Loucy (cell line): ENCODE measurements around the gene C10orf71.

Experiments used
- H2AFZ ChIP-seq: fragments of 200-600 bp; sonication (generic); 2 replicates; pipeline ENCODE4 v1.6.0; 2016; ENCODE audit warnings: antibody characterized with exemption, mild to moderate bottlenecking, low read length, moderate library complexity
- H3F3A ChIP-seq: fragments of 200-600 bp; 2 replicates; pipeline ENCODE4 v1.6.0; 2016; ENCODE audit warnings: antibody characterized with exemption, low read depth, mild to moderate bottlenecking
- H3K27me3 ChIP-seq: fragments of 200-600 bp; sonication (generic); 2 replicates; pipeline ENCODE4 v1.6.1; 2014; ENCODE audit warnings: low read length, mild to moderate bottlenecking; ENCODE audit not compliant: insufficient read depth, poor library complexity, severe bottlenecking
- H3K36me3 ChIP-seq: fragments of 200-600 bp; sonication (generic); 2 replicates; pipeline ENCODE4 v1.6.1; 2016; ENCODE audit warnings: low read length; ENCODE audit not compliant: insufficient read depth
- H3K4me1 ChIP-seq: fragments of 200-600 bp; sonication (generic); 2 replicates; pipeline ENCODE4 v1.5.1; 2014; ENCODE audit warnings: low read length, mild to moderate bottlenecking; ENCODE audit not compliant: insufficient read depth, poor library complexity, severe bottlenecking
- H3K4me2 ChIP-seq: fragments of 200-600 bp; sonication (generic); 2 replicates; pipeline ENCODE4 v1.6.0; 2014; ENCODE audit warnings: antibody characterized with exemption, low read length, low read depth, mild to moderate bottlenecking; ENCODE audit not compliant: poor library complexity, severe bottlenecking
- H3K4me3 ChIP-seq: fragments of 200-600 bp; sonication (generic); 2 replicates; pipeline ENCODE4 v1.5.1; 2014; ENCODE audit warnings: low read length, mild to moderate bottlenecking, mixed read lengths; ENCODE audit not compliant: poor library complexity, severe bottlenecking
- H3K79me2 ChIP-seq: fragments of 200-600 bp; sonication (generic); 2 replicates; pipeline ENCODE4 v1.6.1; 2014; ENCODE audit warnings: low read length; ENCODE audit not compliant: insufficient read depth
- H3K9ac ChIP-seq: fragments of 200-600 bp; sonication (generic); 2 replicates; pipeline ENCODE4 v1.6.0; 2014; ENCODE audit warnings: mild to moderate bottlenecking, low read depth, low read length, moderate library complexity; ENCODE audit not compliant: poor library complexity, severe bottlenecking
- H3K9me2 ChIP-seq: fragments of 200-600 bp; sonication (generic); replicated peaks from 2 replicates; pipeline ENCODE4 v1.6.1; 2016; ENCODE audit warnings: low read depth, low read length, mixed read lengths
- H3K9me3 ChIP-seq: fragments of 200-600 bp; sonication (generic); 2 replicates; pipeline ENCODE4 v1.6.1; 2014; ENCODE audit warnings: mild to moderate bottlenecking, antibody characterized with exemption, low read length, low read depth; ENCODE audit not compliant: insufficient read depth
- H4K20me1 ChIP-seq: fragments of 200-600 bp; sonication (generic); 2 replicates; pipeline ENCODE4 v1.6.0; 2014; ENCODE audit warnings: antibody characterized with exemption, low read length, mild to moderate bottlenecking; ENCODE audit not compliant: insufficient read depth, poor library complexity, severe bottlenecking
- EZH2phosphoT487 ChIP-seq: fragments of 200-600 bp; IDR thresholded peaks from 2 replicates; pipeline ENCODE4 v1.6.1; 2018; ENCODE audit warnings: antibody characterized with exemption, mild to moderate bottlenecking, moderate library complexity, borderline replicate concordance
- TF ChIP-seq, protein P1 (sequence below): fragments of 200-600 bp; sonication (generic); conservative IDR thresholded peaks from 2 replicates; pipeline ENCODE4 v1.5.1; 2014; ENCODE audit warnings: mild to moderate bottlenecking, antibody characterized with exemption, low read length

Gene C10orf71

DNA sequence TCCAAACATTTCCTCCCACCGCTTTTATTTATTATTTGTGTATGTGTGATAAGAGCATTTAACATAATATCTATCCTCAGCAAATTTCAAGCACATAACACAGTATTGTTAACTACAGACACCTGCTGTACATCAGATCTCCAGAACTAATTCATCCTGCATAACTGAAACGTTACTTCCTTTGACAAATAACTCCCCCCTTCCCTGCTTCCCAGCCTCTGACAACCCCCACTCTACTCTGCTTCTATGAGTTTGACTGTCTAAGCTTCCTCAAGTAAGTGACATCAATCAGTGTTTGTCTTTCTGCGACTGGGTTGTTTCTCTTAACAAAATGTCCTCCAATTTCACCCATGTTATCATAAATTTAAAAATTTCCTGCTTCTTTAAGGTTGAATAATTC lies 22.1 kb downstream of the C10orf71 start:
- Histone ChIP-seq H3K9me2 (no peaks in the 10 kb centered on the region), H3K4me3 (no peak overlapping the region), H3K9ac (no peak overlapping the region), H3K9me3 (no peaks in the 10 kb centered on the region), H3F3A (no peaks in the 10 kb centered on the region; the same call in 1 of the 2 replicates), H3K27me3 (no peaks in the 10 kb centered on the region), H3K36me3 (no peaks in the 10 kb centered on the region), H3K79me2 (no peaks in the 10 kb centered on the region), H3K4me2 (no peak overlapping the region), H2AFZ (no peak overlapping the region), H4K20me1 (no peaks in the 10 kb centered on the region), H3K4me1 (peaks cover 38% of the 10 kb centered on the region)
- TF ChIP-seq, protein P1, sequence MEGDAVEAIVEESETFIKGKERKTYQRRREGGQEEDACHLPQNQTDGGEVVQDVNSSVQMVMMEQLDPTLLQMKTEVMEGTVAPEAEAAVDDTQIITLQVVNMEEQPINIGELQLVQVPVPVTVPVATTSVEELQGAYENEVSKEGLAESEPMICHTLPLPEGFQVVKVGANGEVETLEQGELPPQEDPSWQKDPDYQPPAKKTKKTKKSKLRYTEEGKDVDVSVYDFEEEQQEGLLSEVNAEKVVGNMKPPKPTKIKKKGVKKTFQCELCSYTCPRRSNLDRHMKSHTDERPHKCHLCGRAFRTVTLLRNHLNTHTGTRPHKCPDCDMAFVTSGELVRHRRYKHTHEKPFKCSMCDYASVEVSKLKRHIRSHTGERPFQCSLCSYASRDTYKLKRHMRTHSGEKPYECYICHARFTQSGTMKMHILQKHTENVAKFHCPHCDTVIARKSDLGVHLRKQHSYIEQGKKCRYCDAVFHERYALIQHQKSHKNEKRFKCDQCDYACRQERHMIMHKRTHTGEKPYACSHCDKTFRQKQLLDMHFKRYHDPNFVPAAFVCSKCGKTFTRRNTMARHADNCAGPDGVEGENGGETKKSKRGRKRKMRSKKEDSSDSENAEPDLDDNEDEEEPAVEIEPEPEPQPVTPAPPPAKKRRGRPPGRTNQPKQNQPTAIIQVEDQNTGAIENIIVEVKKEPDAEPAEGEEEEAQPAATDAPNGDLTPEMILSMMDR: no peak
- no peak for TF ChIP-seq EZH2phosphoT487

GRCh38 chr10:49322371-49323170 lies 23.6 kb downstream of the C10orf71 start:
- TF ChIP-seq EZH2phosphoT487: no peak
- TF ChIP-seq, protein P1: no peak
- H3K27me3 ChIP-seq: no peaks in the 10 kb centered on the region
- no peak overlapping the region for H3K4me2 ChIP-seq
- no peaks in the 10 kb centered on the region for H4K20me1 ChIP-seq
- no peaks in the 10 kb centered on the region for H3K79me2 ChIP-seq
- no peak overlapping the region for H2AFZ ChIP-seq
- peaks cover 36% of the 10 kb centered on the region for H3K4me1 ChIP-seq
- no peaks in the 10 kb centered on the region for H3K9me3 ChIP-seq
- no peak overlapping the region for H3K9ac ChIP-seq
- H3F3A ChIP-seq: no peaks in the 10 kb centered on the region; the same call in 1 of the 2 replicates
- no peaks in the 10 kb centered on the region for H3K9me2 ChIP-seq
- no peak overlapping the region for H3K4me3 ChIP-seq
- H3K36me3 ChIP-seq: no peaks in the 10 kb centered on the region

DNA sequence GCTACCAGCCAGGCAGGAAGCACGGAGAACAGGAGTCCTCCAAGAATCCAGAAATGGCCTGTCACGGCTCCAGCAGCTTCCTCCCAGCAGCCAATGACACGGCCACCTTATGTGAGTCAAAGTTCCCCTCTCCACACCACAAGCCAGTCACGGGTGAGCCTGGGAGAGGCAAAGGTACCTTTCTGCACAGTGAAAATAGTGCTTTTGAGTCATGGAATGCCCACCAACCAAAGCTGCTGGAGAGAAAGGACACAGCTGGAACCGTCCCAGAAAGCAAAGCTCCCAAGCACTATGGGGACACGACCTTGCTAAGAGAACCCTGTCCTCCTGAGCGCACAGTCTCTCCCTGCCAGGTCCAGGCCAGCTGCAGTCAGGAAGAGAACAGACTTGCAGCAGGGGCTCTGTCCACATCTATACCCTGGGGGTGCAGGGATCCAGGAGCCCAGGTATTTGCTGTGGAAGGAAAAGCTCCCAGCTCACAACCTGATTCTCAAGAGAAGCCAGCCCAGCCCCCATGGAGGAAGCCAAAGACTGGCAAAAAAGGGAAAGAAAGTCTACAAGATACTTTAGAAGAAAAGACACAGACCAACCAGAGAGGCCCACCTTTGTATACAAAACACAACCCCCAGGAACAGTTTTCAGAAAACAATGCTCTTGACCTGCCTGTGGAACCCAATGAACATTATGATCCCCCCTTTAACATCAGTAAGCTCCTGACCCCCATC lies 24.4 kb downstream of the C10orf71 start:
- H3K4me3 ChIP-seq: no peak overlapping the region
- no peaks in the 10 kb centered on the region for H4K20me1 ChIP-seq
- H3K36me3 ChIP-seq: no peaks in the 10 kb centered on the region
- no peaks in the 10 kb centered on the region; the same call in 1 of the 2 replicates for H3F3A ChIP-seq
- H2AFZ ChIP-seq: no peak overlapping the region
- TF ChIP-seq EZH2phosphoT487: no peak
- TF ChIP-seq, protein P1: no peak
- no peaks in the 10 kb centered on the region for H3K9me2 ChIP-seq
- H3K4me2 ChIP-seq: no peak overlapping the region
- H3K27me3 ChIP-seq: no peaks in the 10 kb centered on the region
- H3K9ac ChIP-seq: no peak overlapping the region
- peaks cover 30% of the 10 kb centered on the region for H3K4me1 ChIP-seq
- no peaks in the 10 kb centered on the region for H3K9me3 ChIP-seq
- H3K79me2 ChIP-seq: no peaks in the 10 kb centered on the region
